ENCODE results near the gene PLAU.

Gene PLAU

GRCh38 chr10:73940634-73941221 is 29.8 kb downstream of the PLAU start:
- Histone ChIP-seq H2AK5ac (ENCODE audit: low read length) (no peak overlapping the region), H2AFZ (ENCODE audit: insufficient read depth, low read length, poor library complexity) (peak overlapping the region; percentile 81), H2BK12ac (ENCODE audit: low read length) (peak overlapping the region; percentile 37), H3K14ac (ENCODE audit: low read length) (no peak overlapping the region), H3K4ac (ENCODE audit: low read depth, low read length) (no peak overlapping the region), H3K79me1 (ENCODE audit: low read length) (peaks cover 6% of the 10 kb centered on the region), H3K4me2 (ENCODE audit: low read length) (peak overlapping the region; percentile 35), H3K27me3 (ENCODE audit: insufficient read depth, low read length) (no peaks in the 10 kb centered on the region), H3K79me2 (ENCODE audit: control insufficient read depth, insufficient read depth, low read length, poor library complexity) (no peaks in the 10 kb centered on the region), H3K36me3 (ENCODE audit: control insufficient read depth in 1 of 2, insufficient read depth in 2 of 2, low read length in 2 of 2) (no peaks in the 10 kb centered on the region), H4K12ac (ENCODE audit: low read depth, low read length) (peak overlapping the region; percentile 59), H3K9me3 (ENCODE audit: insufficient read depth, low read depth, low read length) (peaks cover 6% of the 10 kb centered on the region), H3K27ac (ENCODE audit: low read depth, low read length) (no peak overlapping the region), H3K23ac (ENCODE audit: low read length) (no peak overlapping the region), H3K18ac (ENCODE audit: low read length) (no peak overlapping the region), H3K9ac (ENCODE audit: low read length) (no peak overlapping the region), H3K4me1 (ENCODE audit: control insufficient read depth in 1 of 2, insufficient read depth in 2 of 2, low read length in 2 of 2) (peaks cover 0 to 3% of the 10 kb centered on the region in 2 experiments), H2BK120ac (ENCODE audit: insufficient read depth, low read length, poor library complexity) (peak overlapping the region; percentile 76), H4K91ac (ENCODE audit: low read depth, low read length) (peak overlapping the region; percentile 76), H2BK5ac (ENCODE audit: low read depth, low read length, poor library complexity) (no peak overlapping the region), H3K4me3 (ENCODE audit: low read depth, low read length) (no peak overlapping the region), H4K8ac (ENCODE audit: low read depth, low read length) (peak overlapping the region; percentile 87)
- WGBS (ENCODE audit: extremely low coverage, insufficient coverage, insufficient read length), result no CpG with 5 or more reads among the region's 28 CpGs
- DNase-seq, result peak; percentile 70 to 87

GRCh38 chr10:73941300-73941699 is 30.4 kb downstream of the PLAU start:
- Histone ChIP-seq H3K79me1 (ENCODE audit: low read length) (peaks cover 6% of the 10 kb centered on the region), H2AFZ (ENCODE audit: insufficient read depth, low read length, poor library complexity) (no peak overlapping the region), H2BK5ac (ENCODE audit: low read depth, low read length, poor library complexity) (no peak overlapping the region), H4K8ac (ENCODE audit: low read depth, low read length) (no peak overlapping the region), H3K27me3 (ENCODE audit: insufficient read depth, low read length) (no peaks in the 10 kb centered on the region), H4K12ac (ENCODE audit: low read depth, low read length) (no peak overlapping the region), H2BK12ac (ENCODE audit: low read length) (no peak overlapping the region), H3K79me2 (ENCODE audit: control insufficient read depth, insufficient read depth, low read length, poor library complexity) (no peaks in the 10 kb centered on the region), H3K27ac (ENCODE audit: low read depth, low read length) (no peak overlapping the region), H3K23ac (ENCODE audit: low read length) (no peak overlapping the region), H4K91ac (ENCODE audit: low read depth, low read length) (no peak overlapping the region), H2BK120ac (ENCODE audit: insufficient read depth, low read length, poor library complexity) (no peak overlapping the region), H3K4ac (ENCODE audit: low read depth, low read length) (no peak overlapping the region), H2AK5ac (ENCODE audit: low read length) (no peak overlapping the region), H3K9ac (ENCODE audit: low read length) (no peak overlapping the region), H3K4me1 (ENCODE audit: control insufficient read depth in 1 of 2, insufficient read depth in 2 of 2, low read length in 2 of 2) (peaks cover 0 to 3% of the 10 kb centered on the region in 2 experiments), H3K18ac (ENCODE audit: low read length) (no peak overlapping the region), H3K14ac (ENCODE audit: low read length) (no peak overlapping the region), H3K4me3 (ENCODE audit: low read depth, low read length) (no peak overlapping the region), H3K9me3 (ENCODE audit: insufficient read depth, low read depth, low read length) (peaks cover 6% of the 10 kb centered on the region), H3K36me3 (ENCODE audit: control insufficient read depth in 1 of 2, insufficient read depth in 2 of 2, low read length in 2 of 2) (no peaks in the 10 kb centered on the region), H3K4me2 (ENCODE audit: low read length) (no peak overlapping the region)
- no peak for DNase-seq
- WGBS (ENCODE audit: extremely low coverage, insufficient coverage, insufficient read length), result no CpG with 5 or more reads among the region's 2 CpGs

DNA sequence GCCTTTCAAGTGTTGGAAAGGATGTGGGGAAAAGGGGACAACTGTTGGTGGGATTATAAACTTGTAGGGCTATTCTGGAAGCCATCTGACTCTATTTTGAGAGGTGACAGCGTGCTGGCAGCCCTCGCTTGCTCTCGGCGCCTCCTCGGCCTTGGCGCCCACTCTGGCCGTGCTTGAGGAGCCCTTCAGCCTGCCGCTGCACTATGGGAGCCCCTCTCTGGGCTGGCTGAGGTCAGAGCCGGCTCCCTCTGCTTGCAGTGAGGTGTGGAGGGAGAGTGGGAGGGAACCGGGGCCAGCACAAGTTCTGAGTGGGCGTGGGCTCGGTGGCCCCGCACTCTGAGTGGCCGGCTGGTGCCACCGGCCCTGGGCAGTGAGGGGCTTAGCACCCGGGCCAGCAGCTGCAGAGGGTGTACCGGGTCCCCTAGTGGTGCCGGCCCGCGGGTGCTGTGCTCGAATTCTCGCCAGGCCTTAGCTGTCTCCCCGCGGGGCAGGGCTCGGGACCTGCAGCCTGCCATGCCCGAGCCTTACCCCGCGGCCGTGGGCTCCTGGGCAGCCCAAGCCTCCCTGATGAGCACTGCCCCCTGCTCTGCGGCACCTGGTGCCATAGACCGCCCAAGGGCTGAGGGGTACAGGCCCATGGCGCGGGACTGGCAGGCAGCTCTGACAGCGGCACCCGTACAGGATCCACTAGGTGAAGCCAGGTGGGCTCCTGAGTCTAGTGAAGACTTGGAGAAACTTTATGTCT is 33.6 kb downstream of the PLAU start:
- H4K91ac ChIP-seq (ENCODE audit: low read depth, low read length), result no peak overlapping the region
- H3K79me1 ChIP-seq (ENCODE audit: low read length), result peaks cover 6% of the 10 kb centered on the region
- no peak overlapping the region for H4K12ac ChIP-seq (ENCODE audit: low read depth, low read length)
- H3K23ac ChIP-seq (ENCODE audit: low read length), result no peak overlapping the region
- WGBS (ENCODE audit: extremely low coverage, insufficient coverage, insufficient read length), result no CpG with 5 or more reads among the region's 35 CpGs
- H4K8ac ChIP-seq (ENCODE audit: low read depth, low read length), result no peak overlapping the region
- H2BK5ac ChIP-seq (ENCODE audit: low read depth, low read length, poor library complexity), result no peak overlapping the region
- H3K27me3 ChIP-seq (ENCODE audit: insufficient read depth, low read length), result no peaks in the 10 kb centered on the region
- no peak overlapping the region for H3K4me2 ChIP-seq (ENCODE audit: low read length)
- no peak overlapping the region for H2BK12ac ChIP-seq (ENCODE audit: low read length)
- H3K14ac ChIP-seq (ENCODE audit: low read length), result no peak overlapping the region
- H3K9me3 ChIP-seq (ENCODE audit: insufficient read depth, low read depth, low read length), result peaks cover 6% of the 10 kb centered on the region
- H3K18ac ChIP-seq (ENCODE audit: low read length), result no peak overlapping the region
- H2AFZ ChIP-seq (ENCODE audit: insufficient read depth, low read length, poor library complexity), result no peak overlapping the region
- no peaks in the 10 kb centered on the region for H3K79me2 ChIP-seq (ENCODE audit: control insufficient read depth, insufficient read depth, low read length, poor library complexity)
- H3K4me1 ChIP-seq (ENCODE audit: control insufficient read depth in 1 of 2, insufficient read depth in 2 of 2, low read length in 2 of 2), result peaks cover 0 to 3% of the 10 kb centered on the region in 2 experiments
- H3K27ac ChIP-seq (ENCODE audit: low read depth, low read length), result no peak overlapping the region
- H2BK120ac ChIP-seq (ENCODE audit: insufficient read depth, low read length, poor library complexity), result no peak overlapping the region
- no peak for DNase-seq
- no peaks in the 10 kb centered on the region for H3K36me3 ChIP-seq (ENCODE audit: control insufficient read depth in 1 of 2, insufficient read depth in 2 of 2, low read length in 2 of 2)
- no peak overlapping the region for H2AK5ac ChIP-seq (ENCODE audit: low read length)
- H3K9ac ChIP-seq (ENCODE audit: low read length), result no peak overlapping the region
- no peak overlapping the region for H3K4ac ChIP-seq (ENCODE audit: low read depth, low read length)
- H3K4me3 ChIP-seq (ENCODE audit: low read depth, low read length), result no peak overlapping the region

- Histone ChIP-seq H2BK120ac (ENCODE audit: insufficient read depth, low read length, poor library complexity) (no peak overlapping the region), H2BK12ac (ENCODE audit: low read length) (no peak overlapping the region), H3K23ac (ENCODE audit: low read length) (no peak overlapping the region), H2BK5ac (ENCODE audit: low read depth, low read length, poor library complexity) (no peak overlapping the region), H3K4me1 (ENCODE audit: control insufficient read depth in 1 of 2, insufficient read depth in 2 of 2, low read length in 2 of 2) (no peaks in the 10 kb centered on the region), H3K18ac (ENCODE audit: low read length) (no peak overlapping the region), H3K27me3 (ENCODE audit: insufficient read depth, low read length) (no peaks in the 10 kb centered on the region), H3K79me1 (ENCODE audit: low read length) (no peaks in the 10 kb centered on the region), H3K9me3 (ENCODE audit: insufficient read depth, low read depth, low read length) (peaks cover 6% of the 10 kb centered on the region), H4K12ac (ENCODE audit: low read depth, low read length) (no peak overlapping the region), H4K8ac (ENCODE audit: low read depth, low read length) (no peak overlapping the region), H3K4me2 (ENCODE audit: low read length) (peak overlapping the region; percentile 16), H2AFZ (ENCODE audit: insufficient read depth, low read length, poor library complexity) (no peak overlapping the region), H4K91ac (ENCODE audit: low read depth, low read length) (no peak overlapping the region), H3K14ac (ENCODE audit: low read length) (no peak overlapping the region), H3K9ac (ENCODE audit: low read length) (no peak overlapping the region), H2AK5ac (ENCODE audit: low read length) (no peak overlapping the region), H3K27ac (ENCODE audit: low read depth, low read length) (no peak overlapping the region), H3K36me3 (ENCODE audit: control insufficient read depth in 1 of 2, insufficient read depth in 2 of 2, low read length in 2 of 2) (no peaks in the 10 kb centered on the region), H3K79me2 (ENCODE audit: control insufficient read depth, insufficient read depth, low read length, poor library complexity) (no peaks in the 10 kb centered on the region), H3K4me3 (ENCODE audit: low read depth, low read length) (no peak overlapping the region), H3K4ac (ENCODE audit: low read depth, low read length) (no peak overlapping the region)
- WGBS (ENCODE audit: extremely low coverage, insufficient coverage, insufficient read length), result no CpG with 5 or more reads among the region's 9 CpGs
- DNase-seq, result peak; percentile 51 to 83
Observed at GRCh38 chr10:73946253-73947145, 35.6 kb downstream of the PLAU start.
